GM23338 (cell line): ENCODE data around the gene MRPL48. TPM values are rescaled to one million over a fixed set of nuclear protein-coding genes. Genes with fewer than 3 reads are reported as not detected.

ENCODE experiments used
- ATAC-seq: fragments of 200-7000 bp; cut with Tn5 transposase; 3 replicates; pipeline ENCODE4 v1.9.1; 2020
- DNase-seq: peaks from one replicate; pipeline ENCODE4 v3.0.0-alpha.2; 2015; ENCODE audit warnings: low spot score
- H2AFZ ChIP-seq: fragments of 200-600 bp; sonication (generic); 2 replicates; pipeline ENCODE4 v1.8.0; 2016; ENCODE audit warnings: antibody characterized with exemption, mild to moderate bottlenecking, moderate library complexity
- H3F3A ChIP-seq: fragments of 200-600 bp; sonication (generic); replicated peaks from 2 replicates; pipeline ENCODE4 v1.8.0; 2017; ENCODE audit warnings: antibody characterized with exemption, mixed run types, low read depth
- H3K27ac ChIP-seq: fragments of 200-600 bp; sonication (generic); 2 replicates; pipeline ENCODE4 v1.6.1; 2016; ENCODE audit warnings: low read depth
- H3K27me3 ChIP-seq: fragments of 200-600 bp; sonication (generic); 2 replicates; pipeline ENCODE4 v1.8.0; 2016; ENCODE audit warnings: mild to moderate bottlenecking, mixed run types, moderate library complexity; ENCODE audit not compliant: insufficient read depth
- H3K36me3 ChIP-seq: fragments of 200-600 bp; sonication (generic); 2 replicates; pipeline ENCODE4 v1.8.0; 2016; ENCODE audit warnings: mild to moderate bottlenecking; ENCODE audit not compliant: insufficient read depth
- H3K4me1 ChIP-seq: fragments of 200-600 bp; sonication (generic); 2 replicates; pipeline ENCODE4 v1.8.0; 2016; ENCODE audit warnings: mild to moderate bottlenecking, moderate library complexity; ENCODE audit not compliant: insufficient read depth
- H3K4me2 ChIP-seq: fragments of 200-600 bp; sonication (generic); 2 replicates; pipeline ENCODE4 v1.7.1; 2017; ENCODE audit warnings: mixed run types
- H3K4me3 ChIP-seq: fragments of 200-600 bp; sonication (generic); 2 replicates; pipeline ENCODE4 v1.6.1; 2016; ENCODE audit warnings: mixed run types
- H3K79me2 ChIP-seq: fragments of 200-600 bp; sonication (generic); replicated peaks from 2 replicates; pipeline ENCODE4 v1.8.0; 2017; ENCODE audit warnings: mild to moderate bottlenecking; ENCODE audit not compliant: insufficient read depth
- H3K9me2 ChIP-seq: fragments of 200-600 bp; sonication (generic); 2 replicates; pipeline ENCODE4 v1.8.0; 2017; ENCODE audit not compliant: insufficient read depth
- H4K20me1 ChIP-seq: fragments of 200-600 bp; sonication (generic); replicated peaks from 2 replicates; pipeline ENCODE4 v1.8.0; 2017; ENCODE audit warnings: mild to moderate bottlenecking; ENCODE audit not compliant: insufficient read depth
- H3K27ac Mint-ChIP-seq: 2 replicates; pipeline ENCODE4 v1.8.0; 2020; ENCODE audit warnings: inconsistent platforms, mild to moderate bottlenecking, moderate library complexity, mixed read lengths
- H3K27me3 Mint-ChIP-seq: 3 replicates; pipeline ENCODE4 v1.8.0; 2022; ENCODE audit warnings: low read depth, mild to moderate bottlenecking, moderate library complexity, mixed read lengths, inconsistent platforms; ENCODE audit not compliant: insufficient read depth, poor library complexity
- H3K36me3 Mint-ChIP-seq: 3 replicates; pipeline ENCODE4 v1.8.0; 2021; ENCODE audit warnings: low read depth, mild to moderate bottlenecking, inconsistent platforms, moderate library complexity, mixed read lengths
- H3K4me1 Mint-ChIP-seq: 3 replicates; pipeline ENCODE4 v1.8.0; 2020; ENCODE audit warnings: mild to moderate bottlenecking, inconsistent platforms, mixed read lengths
- H3K4me3 Mint-ChIP-seq: 3 replicates; pipeline ENCODE4 v1.8.0; 2021; ENCODE audit warnings: moderate library complexity, mild to moderate bottlenecking, inconsistent platforms, mixed read lengths
- H3K9me3 Mint-ChIP-seq: 3 replicates; pipeline ENCODE4 v1.8.0; 2020; ENCODE audit warnings: moderate library complexity, mild to moderate bottlenecking, inconsistent platforms, mixed read lengths
- CREB1 ChIP-seq: fragments of 250-450 bp; sonication (Bioruptor Pico); IDR thresholded peaks from 2 replicates; pipeline ENCODE4 v1.5.0; 2020; ENCODE audit warnings: low read depth, mild to moderate bottlenecking, moderate library complexity
- CTCF ChIP-seq, 2 experiments: fragments of 200-600 bp in 1 of 2; sonication (generic) in 1 of 2; conservative IDR thresholded peaks; 2 replicates each; pipeline versions ENCODE4 v1.5.1 to v1.6.1; 2016 to 2017; ENCODE audit warnings: antibody characterized with exemption in 2 of 2, low read depth in 2 of 2, mild to moderate bottlenecking in 2 of 2, moderate library complexity in 1 of 2
- EZH2phosphoT487 ChIP-seq: fragments of 200-600 bp; sonication (generic); IDR thresholded peaks from one replicate; pipeline ENCODE4 v1.8.1; 2018; ENCODE audit warnings: antibody characterized with exemption; ENCODE audit not compliant: unreplicated experiment
- JUNB ChIP-seq: IDR thresholded peaks from one replicate; pipeline ENCODE4 v1.6.1; 2016; ENCODE audit warnings: antibody characterized with exemption; ENCODE audit not compliant: unreplicated experiment
- NANOG ChIP-seq: IDR thresholded peaks from 2 replicates; pipeline ENCODE4 v1.6.1; 2016; ENCODE audit warnings: antibody characterized with exemption, borderline replicate concordance
- POLR2AphosphoS5 ChIP-seq: IDR thresholded peaks from 2 replicates; pipeline ENCODE4 v1.6.1; 2016; ENCODE audit warnings: antibody characterized with exemption, low read depth
- REST ChIP-seq: IDR thresholded peaks from one replicate; pipeline ENCODE4 v1.6.1; 2018; ENCODE audit warnings: antibody characterized with exemption; ENCODE audit not compliant: unreplicated experiment
- STAT1 ChIP-seq: IDR thresholded peaks from one replicate; pipeline ENCODE4 v1.6.1; 2016; ENCODE audit warnings: antibody characterized with exemption; ENCODE audit not compliant: unreplicated experiment
- ZNF114 ChIP-seq: fragments of 250-450 bp; sonication (Bioruptor Pico); IDR thresholded peaks from 2 replicates; pipeline ENCODE4 v1.5.0; 2020; ENCODE audit warnings: mild to moderate bottlenecking, moderate library complexity
- ZNF331 ChIP-seq: fragments of 250-450 bp; sonication (Bioruptor Pico); IDR thresholded peaks from 2 replicates; pipeline ENCODE4 v1.5.0; 2020; ENCODE audit warnings: low read depth, mild to moderate bottlenecking, moderate library complexity
- polyA plus RNA-seq: library from polyadenylated mRNA; unstranded; fragments of >200 nt; fragmentation: Nextera tagmentation; extraction: Ambion mirVana; gene quantifications from 2 replicates; pipeline ENCODE4 v1.2.1, GENCODE V29; 2016
- total RNA-seq: library from RNA; depleted of rRNA; stranded (reverse); fragments of >200 nt; shearing (Covaris generic); gene quantifications from 2 replicates; pipeline ENCODE4 v1.2.3, GENCODE V29; 2014
- TF ChIP-seq, protein P1 (sequence below): IDR thresholded peaks from 2 replicates; pipeline ENCODE4 v1.6.1; 2016; ENCODE audit warnings: antibody characterized with exemption
- TF ChIP-seq, protein P2 (sequence below): fragments of 250-450 bp; sonication (Bioruptor Pico); IDR thresholded peaks from 2 replicates; pipeline ENCODE4 v1.5.0; 2020; ENCODE audit warnings: mild to moderate bottlenecking, moderate library complexity

MRPL48 gene
- total and polyA plus RNA-seq, 2 experiments from 2014 or later: 24.1 to 103 TPM

DNA sequence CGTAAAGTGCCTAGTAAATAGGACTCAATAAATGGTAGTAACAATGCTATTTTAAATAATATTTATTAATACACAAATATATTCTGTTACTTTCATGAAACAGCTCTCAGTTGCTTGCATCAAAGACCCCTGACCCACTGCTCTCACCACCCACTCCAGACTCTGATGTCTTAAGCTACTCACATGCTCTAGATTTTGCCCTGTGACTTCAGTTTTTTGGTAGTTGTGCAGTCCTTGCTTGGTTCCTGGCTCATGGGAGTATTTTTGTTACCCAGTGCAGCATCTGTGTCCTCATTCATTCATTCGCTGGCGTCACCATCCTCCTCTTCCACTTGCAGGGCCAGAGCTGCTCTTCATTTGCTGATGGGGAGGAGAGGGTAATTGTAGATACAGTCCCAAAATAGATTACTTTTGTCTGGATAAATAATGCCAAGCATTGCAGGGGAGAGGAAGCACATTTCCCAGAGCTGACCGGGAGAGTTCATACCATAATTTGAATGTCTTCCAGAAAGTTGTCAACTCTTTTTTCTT lies 12.7 kb downstream of the MRPL48 start (continued):
- TF ChIP-seq CREB1 (CRISPR knock-in tag) (no peak), REST (no peak)

- Mint-ChIP-seq H3K36me3 (peaks cover 3% of the 10 kb centered on the region; the same call in 1 of the 3 replicates), H3K27me3 (no peaks in the 10 kb centered on the region), H3K27ac (no peak overlapping the region), H3K4me1 (no peaks in the 10 kb centered on the region; the same call in 2 of the 3 replicates), H3K9me3 (no peaks in the 10 kb centered on the region), H3K4me3 (no peak overlapping the region)
- Histone ChIP-seq H3K4me2 (no peak overlapping the region), H3K27me3 (no peaks in the 10 kb centered on the region), H3K4me3 (no peak overlapping the region), H3K4me1 (no peaks in the 10 kb centered on the region), H3K36me3 (no peaks in the 10 kb centered on the region), H3K79me2 (peaks cover 14% of the 10 kb centered on the region; the same call in 1 of the 2 replicates), H2AFZ (no peak overlapping the region), H3K9me2 (no peaks in the 10 kb centered on the region), H3F3A (no peaks in the 10 kb centered on the region), H4K20me1 (peaks cover 6% of the 10 kb centered on the region; the same call in 1 of the 2 replicates), H3K27ac (no peak overlapping the region)
- no peak for DNase-seq
- ATAC-seq: no peak
- TF ChIP-seq JUNB (no peak), CTCF (conservative IDR thresholded peaks at IDR 0.05; ENCODE audit: low read depth in 2 of 2) (no peak), NANOG (no peak), POLR2AphosphoS5 (no peak), ZNF331 (CRISPR knock-in tag) (no peak), EZH2phosphoT487 (no peak), ZNF114 (CRISPR knock-in tag) (no peak), CREB1 (CRISPR knock-in tag) (no peak), STAT1 (no peak)
- TF ChIP-seq, protein P1, sequence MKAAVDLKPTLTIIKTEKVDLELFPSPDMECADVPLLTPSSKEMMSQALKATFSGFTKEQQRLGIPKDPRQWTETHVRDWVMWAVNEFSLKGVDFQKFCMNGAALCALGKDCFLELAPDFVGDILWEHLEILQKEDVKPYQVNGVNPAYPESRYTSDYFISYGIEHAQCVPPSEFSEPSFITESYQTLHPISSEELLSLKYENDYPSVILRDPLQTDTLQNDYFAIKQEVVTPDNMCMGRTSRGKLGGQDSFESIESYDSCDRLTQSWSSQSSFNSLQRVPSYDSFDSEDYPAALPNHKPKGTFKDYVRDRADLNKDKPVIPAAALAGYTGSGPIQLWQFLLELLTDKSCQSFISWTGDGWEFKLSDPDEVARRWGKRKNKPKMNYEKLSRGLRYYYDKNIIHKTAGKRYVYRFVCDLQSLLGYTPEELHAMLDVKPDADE: no peak
- TF ChIP-seq, protein P2, sequence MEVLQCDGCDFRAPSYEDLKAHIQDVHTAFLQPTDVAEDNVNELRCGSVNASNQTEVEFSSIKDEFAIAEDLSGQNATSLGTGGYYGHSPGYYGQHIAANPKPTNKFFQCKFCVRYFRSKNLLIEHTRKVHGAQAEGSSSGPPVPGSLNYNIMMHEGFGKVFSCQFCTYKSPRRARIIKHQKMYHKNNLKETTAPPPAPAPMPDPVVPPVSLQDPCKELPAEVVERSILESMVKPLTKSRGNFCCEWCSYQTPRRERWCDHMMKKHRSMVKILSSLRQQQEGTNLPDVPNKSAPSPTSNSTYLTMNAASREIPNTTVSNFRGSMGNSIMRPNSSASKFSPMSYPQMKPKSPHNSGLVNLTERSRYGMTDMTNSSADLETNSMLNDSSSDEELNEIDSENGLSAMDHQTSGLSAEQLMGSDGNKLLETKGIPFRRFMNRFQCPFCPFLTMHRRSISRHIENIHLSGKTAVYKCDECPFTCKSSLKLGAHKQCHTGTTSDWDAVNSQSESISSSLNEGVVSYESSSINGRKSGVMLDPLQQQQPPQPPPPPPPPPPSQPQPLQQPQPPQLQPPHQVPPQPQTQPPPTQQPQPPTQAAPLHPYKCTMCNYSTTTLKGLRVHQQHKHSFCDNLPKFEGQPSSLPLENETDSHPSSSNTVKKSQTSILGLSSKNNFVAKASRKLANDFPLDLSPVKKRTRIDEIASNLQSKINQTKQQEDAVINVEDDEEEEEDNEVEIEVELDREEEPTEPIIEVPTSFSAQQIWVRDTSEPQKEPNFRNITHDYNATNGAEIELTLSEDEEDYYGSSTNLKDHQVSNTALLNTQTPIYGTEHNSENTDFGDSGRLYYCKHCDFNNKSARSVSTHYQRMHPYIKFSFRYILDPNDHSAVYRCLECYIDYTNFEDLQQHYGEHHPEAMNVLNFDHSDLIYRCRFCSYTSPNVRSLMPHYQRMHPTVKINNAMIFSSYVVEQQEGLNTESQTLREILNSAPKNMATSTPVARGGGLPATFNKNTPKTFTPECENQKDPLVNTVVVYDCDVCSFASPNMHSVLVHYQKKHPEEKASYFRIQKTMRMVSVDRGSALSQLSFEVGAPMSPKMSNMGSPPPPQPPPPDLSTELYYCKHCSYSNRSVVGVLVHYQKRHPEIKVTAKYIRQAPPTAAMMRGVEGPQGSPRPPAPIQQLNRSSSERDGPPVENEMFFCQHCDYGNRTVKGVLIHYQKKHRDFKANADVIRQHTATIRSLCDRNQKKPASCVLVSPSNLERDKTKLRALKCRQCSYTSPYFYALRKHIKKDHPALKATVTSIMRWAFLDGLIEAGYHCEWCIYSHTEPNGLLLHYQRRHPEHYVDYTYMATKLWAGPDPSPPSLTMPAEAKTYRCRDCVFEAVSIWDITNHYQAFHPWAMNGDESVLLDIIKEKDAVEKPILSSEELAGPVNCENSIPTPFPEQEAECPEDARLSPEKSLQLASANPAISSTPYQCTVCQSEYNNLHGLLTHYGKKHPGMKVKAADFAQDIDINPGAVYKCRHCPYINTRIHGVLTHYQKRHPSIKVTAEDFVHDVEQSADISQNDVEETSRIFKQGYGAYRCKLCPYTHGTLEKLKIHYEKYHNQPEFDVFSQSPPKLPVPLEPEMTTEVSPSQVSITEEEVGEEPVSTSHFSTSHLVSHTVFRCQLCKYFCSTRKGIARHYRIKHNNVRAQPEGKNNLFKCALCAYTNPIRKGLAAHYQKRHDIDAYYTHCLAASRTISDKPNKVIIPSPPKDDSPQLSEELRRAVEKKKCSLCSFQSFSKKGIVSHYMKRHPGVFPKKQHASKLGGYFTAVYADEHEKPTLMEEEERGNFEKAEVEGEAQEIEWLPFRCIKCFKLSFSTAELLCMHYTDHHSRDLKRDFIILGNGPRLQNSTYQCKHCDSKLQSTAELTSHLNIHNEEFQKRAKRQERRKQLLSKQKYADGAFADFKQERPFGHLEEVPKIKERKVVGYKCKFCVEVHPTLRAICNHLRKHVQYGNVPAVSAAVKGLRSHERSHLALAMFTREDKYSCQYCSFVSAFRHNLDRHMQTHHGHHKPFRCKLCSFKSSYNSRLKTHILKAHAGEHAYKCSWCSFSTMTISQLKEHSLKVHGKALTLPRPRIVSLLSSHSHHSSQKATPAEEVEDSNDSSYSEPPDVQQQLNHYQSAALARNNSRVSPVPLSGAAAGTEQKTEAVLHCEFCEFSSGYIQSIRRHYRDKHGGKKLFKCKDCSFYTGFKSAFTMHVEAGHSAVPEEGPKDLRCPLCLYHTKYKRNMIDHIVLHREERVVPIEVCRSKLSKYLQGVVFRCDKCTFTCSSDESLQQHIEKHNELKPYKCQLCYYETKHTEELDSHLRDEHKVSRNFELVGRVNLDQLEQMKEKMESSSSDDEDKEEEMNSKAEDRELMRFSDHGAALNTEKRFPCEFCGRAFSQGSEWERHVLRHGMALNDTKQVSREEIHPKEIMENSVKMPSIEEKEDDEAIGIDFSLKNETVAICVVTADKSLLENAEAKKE (CRISPR knock-in tag): no peak
Measured at GRCh38 chr11:73801136-73801535, 13.5 kb downstream of the MRPL48 start.
